Colonic mucosa (tissue), 4 donors: ENCODE data around the gene MED10. TPM values are rescaled to one million over a fixed set of nuclear protein-coding genes. Genes with fewer than 3 reads are reported as not detected.

Experiments used
- DNase-seq: peaks from one replicate; pipeline ENCODE4 v3.0.0-alpha.2; 2020
- H3K27ac ChIP-seq: fragments of 200-600 bp; one replicate; pipeline ENCODE4 v1.8.0; 2021
- H3K27me3 ChIP-seq: fragments of 200-600 bp; one replicate; pipeline ENCODE4 v1.8.0; 2021
- H3K36me3 ChIP-seq: fragments of 200-600 bp; one replicate; pipeline ENCODE4 v1.8.0; 2021
- H3K4me1 ChIP-seq: fragments of 200-600 bp; one replicate; pipeline ENCODE4 v1.8.0; 2021; ENCODE audit warnings: mild to moderate bottlenecking
- H3K4me3 ChIP-seq: fragments of 200-600 bp; one replicate; pipeline ENCODE4 v1.8.0; 2021
- H3K9ac ChIP-seq, 2 donors: one replicate each; pipeline ENCODE4 v1.7.0; 2013; ENCODE audit warnings: control low read depth in 2 of 2, low read depth in 2 of 2, low read length in 2 of 2
- H3K9me3 ChIP-seq: fragments of 200-600 bp; one replicate; pipeline ENCODE4 v1.8.0; 2021
- intact Hi-C: fragments of 100-400 bp; cut with DNase I; formaldehyde crosslinking; loops from one replicate; pipeline ENCODE4 v1.14.1; 2022
- total RNA-seq, 2 donors: library from RNA; stranded (reverse); fragmentation: NEBNext Ultra II Directional in 1 of 2; extraction: Animal tissue kit (Norgen Biotek cat#: 25700) in 1 of 2; gene quantifications; one replicate each; pipeline ENCODE4 v1.2.1, GENCODE V29; 2021
- TF ChIP-seq, protein P1 (sequence below): fragments of 200-600 bp; IDR thresholded peaks from one replicate; pipeline ENCODE4 v1.8.0; 2022; ENCODE audit warnings: antibody characterized with exemption, mild to moderate bottlenecking
- donor health status: healthy.
- donor health status: DM: no; HTN: no; CAD: no.
- donor health status: DM: no; HTN: no; CAD: no.

Gene MED10
- total RNA-seq, 2 donors from 2014 or later = 25.0 to 27.3 TPM

DNA sequence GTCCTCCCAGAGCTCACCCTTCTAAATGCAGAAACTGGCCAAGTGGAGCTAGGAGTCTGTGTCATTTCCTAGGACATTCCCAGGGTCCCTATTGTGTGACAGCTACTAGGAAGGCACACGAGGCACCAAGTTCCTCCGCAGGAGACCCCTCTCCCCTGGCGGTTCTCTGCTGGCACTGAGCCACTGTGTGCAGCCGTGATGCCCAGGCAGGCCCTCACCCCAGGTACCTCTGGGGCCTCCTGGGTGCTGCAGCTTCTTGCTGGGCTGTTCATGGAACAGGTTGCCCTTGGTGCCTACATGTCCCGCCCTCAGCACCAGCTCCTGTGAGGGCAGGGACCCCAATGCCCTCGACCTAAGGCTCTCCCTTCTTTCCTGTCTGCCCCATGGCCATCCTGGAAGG, 23.1 kb downstream of the MED10 start:
- Histone ChIP-seq H3K9ac (no peak overlapping the region), H3K9me3 (no peaks in the 10 kb centered on the region), H3K4me1 (no peaks in the 10 kb centered on the region), H3K27me3 (no peaks in the 10 kb centered on the region), H3K4me3 (no peak overlapping the region), H3K27ac (no peak overlapping the region), H3K36me3 (no peaks in the 10 kb centered on the region)
- intact Hi-C loops = no loop called here
- TF ChIP-seq, protein P1, sequence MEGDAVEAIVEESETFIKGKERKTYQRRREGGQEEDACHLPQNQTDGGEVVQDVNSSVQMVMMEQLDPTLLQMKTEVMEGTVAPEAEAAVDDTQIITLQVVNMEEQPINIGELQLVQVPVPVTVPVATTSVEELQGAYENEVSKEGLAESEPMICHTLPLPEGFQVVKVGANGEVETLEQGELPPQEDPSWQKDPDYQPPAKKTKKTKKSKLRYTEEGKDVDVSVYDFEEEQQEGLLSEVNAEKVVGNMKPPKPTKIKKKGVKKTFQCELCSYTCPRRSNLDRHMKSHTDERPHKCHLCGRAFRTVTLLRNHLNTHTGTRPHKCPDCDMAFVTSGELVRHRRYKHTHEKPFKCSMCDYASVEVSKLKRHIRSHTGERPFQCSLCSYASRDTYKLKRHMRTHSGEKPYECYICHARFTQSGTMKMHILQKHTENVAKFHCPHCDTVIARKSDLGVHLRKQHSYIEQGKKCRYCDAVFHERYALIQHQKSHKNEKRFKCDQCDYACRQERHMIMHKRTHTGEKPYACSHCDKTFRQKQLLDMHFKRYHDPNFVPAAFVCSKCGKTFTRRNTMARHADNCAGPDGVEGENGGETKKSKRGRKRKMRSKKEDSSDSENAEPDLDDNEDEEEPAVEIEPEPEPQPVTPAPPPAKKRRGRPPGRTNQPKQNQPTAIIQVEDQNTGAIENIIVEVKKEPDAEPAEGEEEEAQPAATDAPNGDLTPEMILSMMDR = no peak
- DNase-seq = no peak

DNA sequence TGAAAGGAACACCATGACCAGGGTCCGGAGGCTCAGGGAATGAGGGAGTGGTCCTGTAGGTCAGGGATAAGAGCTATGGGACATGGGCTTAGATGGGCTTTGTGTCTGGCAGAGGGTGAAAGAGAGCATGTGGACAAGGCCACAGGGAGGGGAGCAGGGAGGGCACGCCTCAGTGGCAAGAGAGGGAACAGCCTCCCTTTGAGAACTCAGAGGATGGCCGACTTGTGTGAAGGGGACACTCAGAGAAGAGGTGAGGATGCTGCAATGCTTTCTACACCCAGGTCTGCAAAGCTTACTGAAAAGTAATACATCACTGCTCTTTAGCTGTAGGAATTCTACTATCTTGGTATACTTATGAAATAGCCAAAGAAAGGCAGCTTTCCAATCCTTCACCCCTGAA, 23.5 kb downstream of the MED10 start:
- TF ChIP-seq, protein P1 = no peak
- H3K36me3 ChIP-seq = no peaks in the 10 kb centered on the region
- H3K27me3 ChIP-seq = no peaks in the 10 kb centered on the region
- intact Hi-C loops = no loop called here
- no peaks in the 10 kb centered on the region for H3K9me3 ChIP-seq
- H3K27ac ChIP-seq = no peak overlapping the region
- H3K4me3 ChIP-seq = no peak overlapping the region
- no peak for DNase-seq
- H3K9ac ChIP-seq = no peak overlapping the region
- H3K4me1 ChIP-seq = no peaks in the 10 kb centered on the region

DNA sequence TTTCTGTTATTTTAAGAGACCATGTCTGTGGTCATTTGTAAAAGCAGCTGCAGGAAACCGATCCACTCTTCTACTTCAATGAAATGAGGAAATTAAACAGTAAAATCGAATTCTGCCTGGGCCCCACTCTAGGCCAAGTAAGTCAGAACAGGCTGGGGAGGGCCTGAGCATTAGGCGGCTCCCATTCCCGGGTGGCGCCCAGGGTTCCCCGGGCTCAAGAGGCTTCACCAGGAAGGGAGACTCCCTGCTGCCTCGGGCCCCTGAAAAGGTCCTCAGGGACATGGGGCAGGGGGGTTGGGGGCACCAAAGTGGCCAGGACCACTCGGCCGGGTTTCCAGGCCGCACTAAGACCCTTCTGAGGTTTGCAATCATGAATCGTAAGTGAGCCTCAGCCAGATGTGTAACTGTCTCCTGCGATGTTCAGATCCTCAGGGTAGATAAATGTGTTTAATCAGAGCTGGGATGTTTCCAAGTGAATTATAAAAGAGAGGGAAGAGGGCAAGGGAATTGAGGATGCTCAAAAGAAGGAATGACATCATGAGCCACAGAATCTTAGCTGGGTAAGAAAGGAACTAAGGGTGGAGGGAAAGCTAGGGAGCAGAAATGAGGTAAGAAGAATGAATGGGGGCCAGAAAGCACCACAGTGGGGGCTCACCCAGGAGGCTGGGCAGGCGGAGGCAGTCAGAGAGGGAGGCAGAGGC, 24.6 kb downstream of the MED10 start:
- Histone ChIP-seq H3K9ac (no peak overlapping the region), H3K36me3 (no peaks in the 10 kb centered on the region), H3K27me3 (no peaks in the 10 kb centered on the region), H3K4me1 (no peaks in the 10 kb centered on the region), H3K4me3 (no peak overlapping the region), H3K9me3 (no peaks in the 10 kb centered on the region), H3K27ac (no peak overlapping the region)
- intact Hi-C loops = no loop called here
- TF ChIP-seq, protein P1 = no peak
- no peak for DNase-seq

DNA sequence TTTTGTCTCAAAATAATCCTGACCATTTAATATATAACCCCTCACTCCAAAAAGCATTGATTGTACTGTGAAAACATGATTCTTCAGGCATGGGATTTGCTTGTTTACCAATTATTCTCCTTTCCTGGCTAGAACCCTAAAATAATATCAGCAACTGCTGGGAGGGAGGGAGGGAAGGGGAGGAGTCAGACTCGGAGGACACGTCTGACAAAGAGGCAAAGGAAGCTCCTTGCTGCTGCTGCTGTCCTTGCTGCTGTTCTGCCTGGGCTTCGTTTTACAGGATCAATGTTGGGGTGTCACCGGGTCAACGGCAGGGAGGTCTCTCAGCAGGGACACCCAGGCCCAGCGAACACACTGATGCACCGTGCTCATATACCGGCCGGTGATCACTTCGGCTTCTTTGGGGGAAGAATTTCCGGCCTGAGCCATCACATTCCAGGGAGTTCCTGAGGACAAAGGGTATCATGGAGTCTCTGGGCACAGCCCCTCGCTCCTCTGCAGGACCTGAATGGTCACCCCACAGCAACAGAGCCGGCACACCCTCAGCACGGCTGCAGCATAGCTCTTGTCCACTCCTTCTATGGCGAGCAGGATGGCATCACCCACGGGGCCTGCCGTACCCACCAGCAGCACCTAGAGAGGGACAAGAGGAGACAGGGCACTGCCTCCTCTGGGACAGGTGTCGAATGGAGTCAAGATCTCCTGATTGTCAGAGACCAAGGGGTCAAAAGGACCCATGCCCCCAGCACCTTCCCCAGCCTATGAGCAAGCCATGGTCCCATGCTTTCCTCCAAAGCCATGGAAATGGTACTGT, 27.9 kb downstream of the MED10 start:
- Histone ChIP-seq H3K36me3 (no peaks in the 10 kb centered on the region), H3K27me3 (no peaks in the 10 kb centered on the region), H3K4me1 (no peaks in the 10 kb centered on the region), H3K4me3 (no peak overlapping the region), H3K27ac (no peak overlapping the region), H3K9ac (no peak overlapping the region), H3K9me3 (no peaks in the 10 kb centered on the region)
- TF ChIP-seq, protein P1 = no peak
- DNase-seq = no peak
- intact Hi-C loops = no loop called here

DNA sequence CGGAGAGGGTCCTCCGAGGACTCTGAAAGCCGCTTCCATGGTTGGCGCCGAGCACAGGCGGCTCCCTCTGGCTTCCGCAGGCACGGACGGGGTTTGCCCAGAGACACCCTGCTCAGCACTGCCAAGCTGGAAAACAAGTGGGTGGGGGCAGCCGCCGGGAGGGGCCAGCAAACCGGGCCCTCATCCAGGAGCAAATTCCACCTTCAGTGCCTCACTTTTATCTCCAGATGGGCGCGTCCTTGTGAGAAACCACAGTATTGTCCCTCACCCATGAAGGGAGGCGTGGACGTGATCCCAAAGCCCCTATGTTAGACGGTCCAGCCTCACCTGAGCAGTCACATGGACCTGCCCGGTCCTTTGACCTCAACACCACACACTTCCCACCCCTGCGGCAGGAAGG, 29.0 kb downstream of the MED10 start:
- H3K36me3 ChIP-seq = no peaks in the 10 kb centered on the region
- H3K4me1 ChIP-seq = no peaks in the 10 kb centered on the region
- no peaks in the 10 kb centered on the region for H3K9me3 ChIP-seq
- DNase-seq = no peak
- no peak overlapping the region for H3K4me3 ChIP-seq
- no peak overlapping the region for H3K27ac ChIP-seq
- H3K27me3 ChIP-seq = no peaks in the 10 kb centered on the region
- TF ChIP-seq, protein P1 = no peak
- intact Hi-C loops = no loop called here
- no peak overlapping the region for H3K9ac ChIP-seq
